Endothelial cell of hepatic sinusoid (primary cell): ENCODE results near the gene RUNX3.

Experiments used
- in situ Hi-C: cut with HindIII; loops from 2 replicates; pipeline ENCODE4 v1.10.0; 2017; ENCODE audit warnings: low sequenced_read_pairs

The RUNX3 gene

GRCh38 chr1:24850328-24850920 is 79.7 kb downstream of the RUNX3 start:
- in situ Hi-C loops, result no loop called here

GRCh38 chr1:24849672-24850295 is 80.3 kb downstream of the RUNX3 start:
- in situ Hi-C loops, result no loop called here
